IPS-18a (cell line): ENCODE measurements around the gene ICAM2.
"Not testable (repeated sequence)": the region's sequence is repeated elsewhere in the genome, so short reads cannot be mapped to it uniquely, and the experiment has no call there.

Source experiments
- H3K27ac ChIP-seq: one replicate; pipeline ENCODE4 v1.5.1; 2013; ENCODE audit warnings: low read length
- H3K27me3 ChIP-seq: one replicate; pipeline ENCODE4 v1.6.1; 2013; ENCODE audit warnings: mild to moderate bottlenecking, low read length; ENCODE audit not compliant: control insufficient read depth, insufficient read depth
- H3K36me3 ChIP-seq: one replicate; pipeline ENCODE4 v1.6.1; 2013; ENCODE audit warnings: low read depth, low read length; ENCODE audit not compliant: control insufficient read depth
- H3K4me1 ChIP-seq: one replicate; pipeline ENCODE4 v1.6.1; 2013; ENCODE audit warnings: low read depth, low read length; ENCODE audit not compliant: control insufficient read depth
- H3K4me3 ChIP-seq: one replicate; pipeline ENCODE4 v1.5.1; 2013; ENCODE audit warnings: low read length
- H3K9ac ChIP-seq: one replicate; pipeline ENCODE4 v1.6.1; 2013; ENCODE audit warnings: mild to moderate bottlenecking, low read length, moderate library complexity
- H3K9me3 ChIP-seq: one replicate; pipeline ENCODE4 v1.6.1; 2013; ENCODE audit warnings: low read depth, low read length; ENCODE audit not compliant: control insufficient read depth

Gene ICAM2

DNA sequence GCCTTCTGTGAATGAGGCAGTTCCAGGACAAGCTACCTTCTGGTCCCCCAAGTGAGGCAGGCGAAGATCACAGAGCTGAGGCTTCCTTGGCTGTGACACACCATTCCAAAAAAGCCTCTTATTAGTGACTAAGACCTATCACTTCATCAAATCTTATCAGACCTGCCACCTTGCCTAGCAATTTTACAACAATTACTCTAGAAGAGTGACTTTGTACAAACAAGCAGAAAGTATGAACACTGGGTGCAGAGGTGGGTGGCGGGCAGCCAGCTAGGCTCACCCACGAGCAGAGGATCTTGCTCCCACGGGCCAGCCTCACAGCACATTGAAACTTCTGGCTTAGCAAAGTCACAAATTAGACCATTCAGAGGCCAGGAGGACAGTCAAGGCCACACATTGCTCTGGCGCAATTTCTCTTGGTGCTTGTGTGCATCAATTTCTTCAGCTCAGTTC lies 2.2 kb upstream of the ICAM2 start:
- Histone ChIP-seq H3K27ac (no peak overlapping the region), H3K4me1 (no peaks in the 10 kb centered on the region), H3K4me3 (no peak overlapping the region), H3K27me3 (no peaks in the 10 kb centered on the region), H3K9ac (no peak overlapping the region), H3K36me3 (no peaks in the 10 kb centered on the region), H3K9me3 (no peaks in the 10 kb centered on the region)

GRCh38 chr17:64019551-64019961 lies 877 bp downstream of the ICAM2 start:
- not testable (repeated sequence) for H3K4me1 ChIP-seq, H3K27ac ChIP-seq, H3K4me3 ChIP-seq, H3K9ac ChIP-seq, H3K9me3 ChIP-seq, H3K36me3 ChIP-seq, H3K27me3 ChIP-seq

DNA sequence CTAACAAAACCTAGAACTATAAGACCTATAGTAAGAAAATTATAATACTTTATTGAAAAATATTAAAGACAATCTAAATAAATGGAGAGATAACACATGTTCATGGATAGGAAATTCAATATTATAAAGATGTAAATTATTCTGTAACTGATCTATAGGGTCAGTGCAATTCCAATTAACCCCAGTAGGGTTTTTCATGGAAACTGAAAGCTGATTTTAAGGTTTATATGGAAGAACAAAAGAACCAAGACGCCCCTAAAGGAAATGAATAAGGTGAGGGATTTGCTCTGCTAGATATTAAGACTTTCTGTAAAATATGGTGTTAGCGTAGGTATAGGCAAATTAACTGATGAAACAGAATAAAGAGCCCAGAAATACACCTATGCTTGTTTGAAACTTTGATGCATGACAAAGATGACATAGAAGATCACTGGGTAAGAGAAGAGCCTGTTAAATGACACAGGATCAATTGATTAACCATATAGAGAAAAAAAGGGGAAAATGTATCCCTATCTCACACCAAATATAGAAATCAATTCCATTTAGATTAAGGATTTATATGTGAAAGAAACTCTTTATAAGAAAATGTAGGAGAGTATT lies 3.0 kb downstream of the ICAM2 start:
- H3K36me3 ChIP-seq, result no peaks in the 10 kb centered on the region

GRCh38 chr17:64016974-64017373 lies 3.5 kb downstream of the ICAM2 start:
- Histone ChIP-seq H3K36me3 (no peaks in the 10 kb centered on the region), H3K9me3 (no peaks in the 10 kb centered on the region), H3K4me1 (no peaks in the 10 kb centered on the region), H3K9ac (no peak overlapping the region), H3K27ac (no peak overlapping the region), H3K27me3 (no peaks in the 10 kb centered on the region), H3K4me3 (no peak overlapping the region)

More for the DNA sequence above, 3.0 kb downstream of the ICAM2 start:
- Histone ChIP-seq H3K9ac (no peak overlapping the region), H3K27ac (no peak overlapping the region), H3K9me3 (no peaks in the 10 kb centered on the region), H3K27me3 (no peaks in the 10 kb centered on the region), H3K4me3 (no peak overlapping the region), H3K4me1 (no peaks in the 10 kb centered on the region)

DNA sequence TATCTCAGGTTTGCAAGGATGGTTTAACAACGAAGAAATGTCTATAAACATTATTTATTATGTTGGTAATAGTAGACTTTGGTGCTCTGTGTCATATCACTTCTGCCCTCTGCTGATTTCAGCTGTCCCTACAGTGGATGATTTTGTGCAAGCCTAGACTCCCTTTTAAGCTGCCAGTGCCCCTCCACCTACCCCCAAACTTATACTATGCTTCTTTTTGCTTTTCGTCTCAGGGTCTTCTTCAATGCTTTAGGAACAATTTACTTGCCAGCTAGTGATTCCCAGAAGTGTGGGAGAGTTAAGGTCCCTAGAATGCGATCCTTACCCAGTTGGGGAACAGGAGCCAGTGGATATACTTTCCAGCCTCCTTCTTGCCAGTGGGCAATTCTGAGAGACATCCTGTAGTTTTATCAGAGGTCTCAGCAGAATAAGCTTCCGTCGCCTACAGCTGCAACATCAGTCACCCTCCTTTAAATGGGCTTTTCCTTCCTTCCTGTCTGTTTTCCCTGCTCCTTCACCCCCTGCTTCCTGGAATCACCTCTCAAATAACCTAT lies 4.1 kb downstream of the ICAM2 start:
- Histone ChIP-seq H3K27me3 (no peaks in the 10 kb centered on the region), H3K4me1 (no peaks in the 10 kb centered on the region), H3K27ac (no peak overlapping the region), H3K9ac (no peak overlapping the region), H3K36me3 (no peaks in the 10 kb centered on the region), H3K4me3 (no peak overlapping the region), H3K9me3 (no peaks in the 10 kb centered on the region)

- H3K36me3 ChIP-seq, result no peaks in the 10 kb centered on the region
- no peaks in the 10 kb centered on the region for H3K4me1 ChIP-seq
- H3K4me3 ChIP-seq, result no peak overlapping the region
- H3K9me3 ChIP-seq, result no peaks in the 10 kb centered on the region
- no peak overlapping the region for H3K9ac ChIP-seq
- H3K27me3 ChIP-seq, result no peaks in the 10 kb centered on the region
- H3K27ac ChIP-seq, result no peak overlapping the region
These were observed 5.0 kb downstream of the ICAM2 start for GRCh38 chr17:64015447-64015846.

DNA sequence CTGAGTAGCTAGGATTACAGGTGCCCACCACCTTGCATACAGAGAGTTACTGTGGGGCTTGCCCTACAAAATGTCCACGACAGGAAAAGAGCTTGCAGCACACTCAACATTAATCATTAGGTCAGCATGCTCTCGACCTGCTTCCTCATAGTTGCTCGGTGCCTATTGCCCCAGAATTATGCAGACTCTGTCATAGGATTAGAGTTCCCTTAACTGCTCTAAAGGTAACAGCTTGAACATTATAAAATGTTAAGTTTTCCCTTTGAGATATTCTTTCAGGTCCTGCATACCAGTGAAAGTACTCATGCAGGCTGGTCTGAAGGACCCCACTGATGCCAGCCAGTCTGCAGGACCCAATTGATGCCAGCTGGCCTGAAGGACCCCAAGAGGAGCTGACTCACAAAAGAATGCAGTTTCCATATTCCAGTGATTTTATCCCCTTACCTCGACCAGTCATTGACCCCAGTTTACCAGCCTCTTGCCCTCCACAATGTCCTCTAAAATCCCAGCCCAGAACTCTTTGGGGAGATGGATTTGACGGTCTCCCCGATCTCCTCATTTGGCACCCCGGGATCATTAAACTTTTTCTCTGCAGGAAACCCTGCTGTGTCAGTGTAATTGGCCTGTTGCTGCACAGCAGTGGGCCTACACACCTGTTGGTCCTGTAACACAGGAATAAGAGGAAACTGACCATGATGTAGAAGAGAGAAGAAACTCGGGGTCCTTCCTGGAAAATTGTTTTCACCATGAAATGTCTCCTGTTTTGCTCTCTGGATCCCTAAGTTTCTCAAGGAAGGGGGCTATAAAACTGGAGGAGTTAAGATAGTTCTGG lies 10.6 kb downstream of the ICAM2 start:
- Histone ChIP-seq H3K27ac (no peak overlapping the region), H3K27me3 (no peaks in the 10 kb centered on the region), H3K9me3 (no peaks in the 10 kb centered on the region), H3K4me3 (no peak overlapping the region), H3K4me1 (peaks cover 9% of the 10 kb centered on the region), H3K36me3 (no peaks in the 10 kb centered on the region), H3K9ac (no peak overlapping the region)

DNA sequence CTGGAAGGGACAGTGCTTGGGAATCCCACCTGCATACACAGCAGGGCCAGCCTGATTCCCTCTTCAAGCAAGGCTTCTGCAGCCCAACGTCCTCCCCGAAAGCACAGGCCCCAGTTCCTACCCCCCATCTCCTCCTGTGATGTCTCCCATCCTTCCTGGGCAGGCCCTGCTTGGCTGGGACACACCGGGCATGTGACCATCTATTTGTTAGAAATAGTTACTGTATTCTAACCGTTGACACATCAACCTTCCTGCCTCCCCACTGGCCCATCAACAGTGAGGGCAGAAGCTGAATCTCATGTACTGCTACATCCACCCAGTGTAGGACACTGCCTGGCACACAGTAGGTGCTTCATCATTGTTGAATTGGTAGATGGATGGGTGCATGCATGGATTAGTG lies 11.6 kb downstream of the ICAM2 start:
- no peak overlapping the region for H3K4me3 ChIP-seq
- no peak overlapping the region for H3K27ac ChIP-seq
- no peaks in the 10 kb centered on the region for H3K36me3 ChIP-seq

GRCh38 chr17:64008346-64008745 lies 12.1 kb downstream of the ICAM2 start:
- no peaks in the 10 kb centered on the region for H3K27me3 ChIP-seq
- H3K9me3 ChIP-seq, result no peaks in the 10 kb centered on the region
- peaks cover 9% of the 10 kb centered on the region for H3K4me1 ChIP-seq
- H3K36me3 ChIP-seq, result no peaks in the 10 kb centered on the region
- no peak overlapping the region for H3K9ac ChIP-seq
- no peak overlapping the region for H3K4me3 ChIP-seq
- no peak overlapping the region for H3K27ac ChIP-seq

More for the DNA sequence above, 11.6 kb downstream of the ICAM2 start:
- peaks cover 9% of the 10 kb centered on the region for H3K4me1 ChIP-seq
- no peak overlapping the region for H3K9ac ChIP-seq
- no peaks in the 10 kb centered on the region for H3K9me3 ChIP-seq
- no peaks in the 10 kb centered on the region for H3K27me3 ChIP-seq

- H3K4me1 ChIP-seq, result peaks cover 9% of the 10 kb centered on the region
- H3K36me3 ChIP-seq, result no peaks in the 10 kb centered on the region
- H3K4me3 ChIP-seq, result no peak overlapping the region
- no peak overlapping the region for H3K27ac ChIP-seq
- no peak overlapping the region for H3K9ac ChIP-seq
- H3K27me3 ChIP-seq, result no peaks in the 10 kb centered on the region
- no peaks in the 10 kb centered on the region for H3K9me3 ChIP-seq
These were observed 12.6 kb downstream of the ICAM2 start for GRCh38 chr17:64007838-64008282.

- not testable (repeated sequence) for H3K9ac ChIP-seq, H3K27ac ChIP-seq, H3K4me3 ChIP-seq, H3K27me3 ChIP-seq, H3K36me3 ChIP-seq, H3K9me3 ChIP-seq, H3K4me1 ChIP-seq
These were observed 13.2 kb downstream of the ICAM2 start for GRCh38 chr17:64007089-64007837.
